ENCODE data around the gene COL9A2.

DNA sequence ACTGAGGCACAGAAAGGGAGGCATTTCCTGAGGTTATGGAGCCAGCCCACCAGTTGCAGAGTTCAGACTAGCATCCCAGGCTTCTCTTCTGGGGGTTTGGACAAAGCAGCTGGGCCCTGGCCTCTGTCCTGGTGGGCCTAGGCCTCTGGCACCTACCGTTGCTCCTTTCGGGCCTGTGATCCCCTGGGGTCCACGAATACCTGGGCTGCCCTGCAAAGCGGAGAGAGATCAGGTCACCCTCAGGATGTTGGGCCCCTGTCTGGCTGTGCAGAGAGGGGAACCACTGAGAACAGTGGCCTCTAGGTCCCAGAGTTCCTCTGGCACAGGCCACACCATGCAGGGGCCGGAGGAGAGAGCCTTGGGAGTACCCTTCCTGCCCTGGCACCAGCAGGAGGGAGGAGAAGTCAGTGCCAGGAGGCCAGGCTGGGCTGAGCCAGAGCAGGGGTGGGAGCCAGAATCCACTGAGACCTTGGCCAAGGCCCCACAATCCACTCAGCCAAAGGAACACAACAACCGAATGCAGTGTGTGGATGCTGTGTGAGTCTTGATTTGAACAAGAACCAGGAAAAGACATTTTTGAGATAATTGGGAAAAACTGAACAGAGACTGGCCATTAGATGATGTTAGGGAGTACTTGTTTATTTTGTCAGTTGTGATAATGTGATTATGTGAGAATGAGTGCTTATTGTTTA, 8.9 kb downstream of the COL9A2 start:
- no peak for TF ChIP-seq YY1 (IDR thresholded peaks at IDR 0.05)
- TF ChIP-seq, protein P1, sequence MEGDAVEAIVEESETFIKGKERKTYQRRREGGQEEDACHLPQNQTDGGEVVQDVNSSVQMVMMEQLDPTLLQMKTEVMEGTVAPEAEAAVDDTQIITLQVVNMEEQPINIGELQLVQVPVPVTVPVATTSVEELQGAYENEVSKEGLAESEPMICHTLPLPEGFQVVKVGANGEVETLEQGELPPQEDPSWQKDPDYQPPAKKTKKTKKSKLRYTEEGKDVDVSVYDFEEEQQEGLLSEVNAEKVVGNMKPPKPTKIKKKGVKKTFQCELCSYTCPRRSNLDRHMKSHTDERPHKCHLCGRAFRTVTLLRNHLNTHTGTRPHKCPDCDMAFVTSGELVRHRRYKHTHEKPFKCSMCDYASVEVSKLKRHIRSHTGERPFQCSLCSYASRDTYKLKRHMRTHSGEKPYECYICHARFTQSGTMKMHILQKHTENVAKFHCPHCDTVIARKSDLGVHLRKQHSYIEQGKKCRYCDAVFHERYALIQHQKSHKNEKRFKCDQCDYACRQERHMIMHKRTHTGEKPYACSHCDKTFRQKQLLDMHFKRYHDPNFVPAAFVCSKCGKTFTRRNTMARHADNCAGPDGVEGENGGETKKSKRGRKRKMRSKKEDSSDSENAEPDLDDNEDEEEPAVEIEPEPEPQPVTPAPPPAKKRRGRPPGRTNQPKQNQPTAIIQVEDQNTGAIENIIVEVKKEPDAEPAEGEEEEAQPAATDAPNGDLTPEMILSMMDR (IDR thresholded peaks at IDR 0.05; ENCODE audit: low read depth, low read length, missing input control): no peak
- TF ChIP-seq, protein P2, sequence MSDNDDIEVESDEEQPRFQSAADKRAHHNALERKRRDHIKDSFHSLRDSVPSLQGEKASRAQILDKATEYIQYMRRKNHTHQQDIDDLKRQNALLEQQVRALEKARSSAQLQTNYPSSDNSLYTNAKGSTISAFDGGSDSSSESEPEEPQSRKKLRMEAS (IDR thresholded peaks at IDR 0.05): no peak
- TF ChIP-seq, protein P3, sequence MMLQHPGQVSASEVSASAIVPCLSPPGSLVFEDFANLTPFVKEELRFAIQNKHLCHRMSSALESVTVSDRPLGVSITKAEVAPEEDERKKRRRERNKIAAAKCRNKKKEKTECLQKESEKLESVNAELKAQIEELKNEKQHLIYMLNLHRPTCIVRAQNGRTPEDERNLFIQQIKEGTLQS (IDR thresholded peaks at IDR 0.05): no peak
- TF ChIP-seq RXRA (IDR thresholded peaks at IDR 0.05): no peak
- TF ChIP-seq HNF4G (IDR thresholded peaks at IDR 0.05): no peak
- no peak for TF ChIP-seq JUND (IDR thresholded peaks at IDR 0.05)

Data from liver (tissue), 3 donors.